ENCODE data around the gene FAM222B.

GRCh38 chr17:28763137-28763799 is 79.3 kb downstream of the FAM222B start:
- no peak for TF ChIP-seq CTCF (IDR thresholded peaks at IDR 0.05; ENCODE audit: low read depth, low read length, poor library complexity, severe bottlenecking)
- no peak for TF ChIP-seq EZH2phosphoT487 (IDR thresholded peaks at IDR 0.05; ENCODE audit: borderline replicate concordance, low read length)

Measured in DOHH2 (cell line).